Fibroblast of the conjunctiva (primary cell): Measurements from ENCODE around the gene SAMD4B.
"Not testable (repeated sequence)": the region's sequence is repeated elsewhere in the genome, so short reads cannot be mapped to it uniquely, and the experiment has no call there.

ENCODE experiments used
- DNase-seq: peaks from one replicate; pipeline ENCODE4 v3.0.0-alpha.2; 2010; ENCODE audit warnings: low read depth

SAMD4B gene

GRCh38 chr19:39365531-39365930 is 23.3 kb downstream of the SAMD4B start:
- no peak for DNase-seq

- no peak for DNase-seq
These were observed 27.0 kb downstream of the SAMD4B start for GRCh38 chr19:39369200-39369599.

GRCh38 chr19:39370735-39371134 is 28.5 kb downstream of the SAMD4B start:
- no peak for DNase-seq

- DNase-seq, result peak; percentile 90
These were observed 30.0 kb downstream of the SAMD4B start for GRCh38 chr19:39372047-39372802.

GRCh38 chr19:39372941-39373340 is 30.7 kb downstream of the SAMD4B start:
- DNase-seq, result no peak

- DNase-seq, result no peak
These were observed 33.7 kb downstream of the SAMD4B start for GRCh38 chr19:39375929-39376328.

GRCh38 chr19:39377373-39378362 is 35.4 kb downstream of the SAMD4B start:
- DNase-seq, result no peak

GRCh38 chr19:39379366-39379765 is 37.1 kb downstream of the SAMD4B start:
- DNase-seq, result not testable (repeated sequence)

GRCh38 chr19:39379865-39380396 is 37.7 kb downstream of the SAMD4B start:
- DNase-seq, result no peak

- DNase-seq, result no peak
These were observed 38.6 kb downstream of the SAMD4B start for GRCh38 chr19:39380521-39381502.

- no peak for DNase-seq
These were observed 39.8 kb downstream of the SAMD4B start for GRCh38 chr19:39381910-39382611.

GRCh38 chr19:39382991-39383828 is 41.0 kb downstream of the SAMD4B start:
- DNase-seq, result no peak

- DNase-seq, result no peak
These were observed 42.8 kb downstream of the SAMD4B start for GRCh38 chr19:39384839-39385568.

GRCh38 chr19:39385629-39386411 is 43.6 kb downstream of the SAMD4B start:
- no peak for DNase-seq

- no peak for DNase-seq
These were observed 44.3 kb downstream of the SAMD4B start for GRCh38 chr19:39386557-39386956.

GRCh38 chr19:39388657-39389056 is 46.4 kb downstream of the SAMD4B start:
- DNase-seq, result no peak

GRCh38 chr19:39389631-39390414 is 47.6 kb downstream of the SAMD4B start:
- DNase-seq, result no peak

- DNase-seq, result no peak
These were observed 48.2 kb downstream of the SAMD4B start for GRCh38 chr19:39390451-39390750.
